ENCODE measurements around the gene NT5C3A. TPM values are rescaled to one million over a fixed set of nuclear protein-coding genes. Genes with fewer than 3 reads are reported as not detected.

NT5C3A gene
- total RNA-seq, result 9.7 to 15.6 TPM (median 14.5 TPM) in 3 replicates
- long read RNA-seq, transcript NT5C3A-204 (10 exons, 1,759 nt), result minor isoform, 11 of 36 reads
- long read RNA-seq, transcript NT5C3A-201 (9 exons, 1,704 nt), result major isoform, 15 of 36 reads
- long read RNA-seq, partial matches to known transcripts, result 3 of 36 reads
- long read RNA-seq, other reads (novel, unspliced or antisense), result 7 of 36 reads

DNA sequence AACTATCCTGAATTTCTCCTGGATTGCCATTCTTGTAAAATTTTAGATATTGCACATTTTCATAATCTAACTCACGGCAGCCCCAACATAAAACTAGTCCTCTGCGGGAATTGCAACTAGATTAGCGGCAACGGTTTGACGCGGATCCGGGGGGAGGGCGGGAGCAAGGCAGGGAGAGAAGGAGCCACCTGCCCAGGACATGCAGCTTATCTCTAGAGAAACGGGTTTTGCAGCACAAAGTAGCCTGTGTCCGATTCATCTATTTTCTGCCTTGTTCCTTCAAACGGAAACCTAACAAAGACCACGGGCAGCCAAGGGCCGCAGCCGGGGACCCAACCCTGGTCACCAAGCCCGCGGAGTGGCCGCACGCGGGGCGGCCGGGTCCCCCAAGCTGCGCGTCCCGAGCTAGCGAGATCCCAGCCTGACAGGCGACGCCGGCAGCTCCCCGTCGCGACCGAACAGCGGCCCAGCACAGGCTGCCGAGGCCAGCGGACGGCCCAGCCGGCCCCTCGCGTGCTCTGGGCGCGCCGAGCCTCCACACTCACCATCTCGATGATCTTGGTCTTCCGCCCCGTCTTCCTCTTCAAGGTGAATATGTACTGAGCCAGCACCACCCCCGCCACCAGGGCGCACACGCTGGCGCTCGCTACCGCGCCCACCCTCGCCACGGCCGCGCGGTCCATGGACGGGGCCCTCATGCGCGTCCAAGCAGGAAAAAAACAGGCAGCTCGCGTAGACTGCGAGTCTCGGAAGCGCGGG lies at the start of gene NT5C3A:
Gene NT5C3A (minus strand): TSS at position 754 of the 759 bp plus-strand sequence. CDS start 71 bp downstream, at position 683.
- peak; percentile 81 for DNase-seq (ENCODE audit: low spot score)
- H3K27me3 Mint-ChIP-seq (ENCODE audit: low read depth), result no peaks in the 10 kb centered on the region
- peaks cover 14% of the 10 kb centered on the region for H3K36me3 Mint-ChIP-seq (ENCODE audit: low read depth)
- TF ChIP-seq, protein P1, sequence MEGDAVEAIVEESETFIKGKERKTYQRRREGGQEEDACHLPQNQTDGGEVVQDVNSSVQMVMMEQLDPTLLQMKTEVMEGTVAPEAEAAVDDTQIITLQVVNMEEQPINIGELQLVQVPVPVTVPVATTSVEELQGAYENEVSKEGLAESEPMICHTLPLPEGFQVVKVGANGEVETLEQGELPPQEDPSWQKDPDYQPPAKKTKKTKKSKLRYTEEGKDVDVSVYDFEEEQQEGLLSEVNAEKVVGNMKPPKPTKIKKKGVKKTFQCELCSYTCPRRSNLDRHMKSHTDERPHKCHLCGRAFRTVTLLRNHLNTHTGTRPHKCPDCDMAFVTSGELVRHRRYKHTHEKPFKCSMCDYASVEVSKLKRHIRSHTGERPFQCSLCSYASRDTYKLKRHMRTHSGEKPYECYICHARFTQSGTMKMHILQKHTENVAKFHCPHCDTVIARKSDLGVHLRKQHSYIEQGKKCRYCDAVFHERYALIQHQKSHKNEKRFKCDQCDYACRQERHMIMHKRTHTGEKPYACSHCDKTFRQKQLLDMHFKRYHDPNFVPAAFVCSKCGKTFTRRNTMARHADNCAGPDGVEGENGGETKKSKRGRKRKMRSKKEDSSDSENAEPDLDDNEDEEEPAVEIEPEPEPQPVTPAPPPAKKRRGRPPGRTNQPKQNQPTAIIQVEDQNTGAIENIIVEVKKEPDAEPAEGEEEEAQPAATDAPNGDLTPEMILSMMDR (IDR thresholded peaks at IDR 0.05), result peak; percentile 29
- peak within 1 kb of the TSS; percentile 98 for H3K4me3 Mint-ChIP-seq (ENCODE audit: unreplicated experiment)
- peak within 1 kb of the TSS; percentile 95 for H3K27ac Mint-ChIP-seq (ENCODE audit: unreplicated experiment)
- peaks cover 44% of the 10 kb centered on the region for H3K4me1 Mint-ChIP-seq (ENCODE audit: low read depth)
- H3K9me3 Mint-ChIP-seq (ENCODE audit: low read depth), result peaks cover 24% of the 10 kb centered on the region

DNA sequence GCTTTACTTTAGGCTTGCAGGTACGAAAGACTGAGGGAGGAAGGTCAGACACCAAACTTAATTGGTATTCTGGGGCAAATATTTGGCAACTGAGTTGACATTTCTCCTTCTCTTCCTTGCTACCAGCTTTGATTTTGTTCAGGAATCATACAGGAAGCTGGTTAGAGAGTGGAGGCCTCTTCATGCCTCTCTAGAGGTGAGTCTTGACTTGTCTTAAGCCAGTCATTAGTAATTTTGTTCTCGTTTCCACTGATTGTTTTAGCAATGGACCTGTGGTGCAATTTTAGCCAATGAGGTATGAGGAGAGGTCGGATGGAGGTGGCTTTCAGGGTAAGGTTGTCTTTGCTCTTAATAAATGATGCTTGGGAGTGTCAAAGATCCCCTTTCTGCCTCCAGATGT lies 49.0 kb upstream of the NT5C3A start:
- DNase-seq (ENCODE audit: low spot score), result no peak
- Mint-ChIP-seq H3K27me3 (ENCODE audit: low read depth) (peaks cover 6% of the 10 kb centered on the region), H3K4me1 (ENCODE audit: low read depth) (peaks cover 25% of the 10 kb centered on the region), H3K9me3 (ENCODE audit: low read depth) (no peaks in the 10 kb centered on the region), H3K36me3 (ENCODE audit: low read depth) (no peaks in the 10 kb centered on the region), H3K4me3 (ENCODE audit: unreplicated experiment) (no peak overlapping the region), H3K27ac (ENCODE audit: unreplicated experiment) (no peak overlapping the region)
- TF ChIP-seq, protein P1 (IDR thresholded peaks at IDR 0.05), result no peak

DNA sequence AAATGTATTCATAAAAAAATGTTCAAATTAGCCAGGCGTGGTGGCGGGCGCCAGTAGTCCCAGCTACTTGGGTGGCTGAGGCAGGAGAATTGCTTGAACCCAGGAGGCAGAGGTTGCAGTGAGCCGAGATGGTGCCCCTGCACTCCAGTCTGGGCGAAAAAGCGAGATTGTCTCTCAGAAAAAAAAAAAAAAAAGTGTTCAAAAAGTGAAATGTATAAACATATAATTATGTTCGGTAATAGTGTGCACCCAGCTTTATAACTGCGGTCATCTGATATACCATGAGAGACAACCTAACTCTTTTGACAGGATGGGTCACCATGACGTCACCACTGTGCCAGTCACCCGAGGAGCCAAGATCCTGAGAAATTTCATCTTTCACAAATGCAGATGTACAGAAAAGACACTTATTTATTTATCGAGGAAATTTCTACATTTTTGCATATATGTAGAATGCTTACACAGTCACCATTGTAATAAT lies 47.2 kb upstream of the NT5C3A start:
- peak overlapping the region; percentile 20 for H3K27ac Mint-ChIP-seq (ENCODE audit: unreplicated experiment)
- H3K4me3 Mint-ChIP-seq (ENCODE audit: unreplicated experiment), result peak overlapping the region; percentile 68
- DNase-seq (ENCODE audit: low spot score), result no peak
- H3K9me3 Mint-ChIP-seq (ENCODE audit: low read depth), result no peaks in the 10 kb centered on the region
- TF ChIP-seq, protein P1 (IDR thresholded peaks at IDR 0.05), result peak; percentile 54
- H3K27me3 Mint-ChIP-seq (ENCODE audit: low read depth), result no peaks in the 10 kb centered on the region
- peaks cover 39% of the 10 kb centered on the region for H3K4me1 Mint-ChIP-seq (ENCODE audit: low read depth)
- no peaks in the 10 kb centered on the region for H3K36me3 Mint-ChIP-seq (ENCODE audit: low read depth)

DNA sequence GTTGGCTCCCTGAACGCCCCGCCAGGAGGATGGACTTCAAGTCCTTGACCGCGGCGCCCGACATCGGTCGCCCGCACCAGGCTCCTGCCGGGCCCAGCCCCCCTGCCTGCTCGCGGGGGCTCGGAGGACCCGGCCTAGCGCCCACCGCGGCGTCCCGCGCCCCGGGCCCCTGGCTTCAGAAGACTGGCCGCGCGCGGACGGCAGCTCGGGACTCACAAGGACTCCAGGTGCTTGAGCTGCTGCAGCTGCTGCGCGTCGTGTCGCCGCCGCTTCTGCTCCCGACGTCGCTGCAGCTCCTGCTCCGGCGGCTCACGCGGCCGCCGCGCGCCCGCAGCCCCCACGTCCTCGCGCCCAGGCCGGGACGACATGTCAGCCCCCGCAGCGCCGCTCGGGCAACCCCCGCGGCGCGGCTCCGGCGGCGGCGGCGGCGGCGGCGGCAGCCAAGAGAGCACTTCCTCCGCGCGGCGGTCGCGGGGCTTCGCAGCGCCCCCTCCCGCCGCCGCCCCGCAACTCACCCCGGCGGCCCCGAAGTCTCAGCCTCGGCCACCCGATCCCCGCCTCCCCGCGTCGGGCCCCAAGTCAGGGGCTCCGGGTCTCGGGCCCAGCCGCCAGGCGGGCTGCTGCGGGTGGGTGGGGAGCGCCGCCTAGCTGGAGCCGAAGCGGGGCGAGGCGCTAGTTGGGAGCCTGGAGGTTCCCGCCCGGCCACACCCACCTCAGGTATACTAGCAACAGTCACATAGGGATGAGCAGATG lies 46.6 kb upstream of the NT5C3A start, which contains the start of gene RP9:
Gene RP9 (minus strand): TSS at position 400 of the 753 bp plus-strand sequence. CDS start 32 bp downstream, at position 368.
- Mint-ChIP-seq H3K4me3 (ENCODE audit: unreplicated experiment) (peak within 1 kb of the TSS; percentile 94), H3K27me3 (ENCODE audit: low read depth) (no peaks in the 10 kb centered on the region), H3K9me3 (ENCODE audit: low read depth) (no peaks in the 10 kb centered on the region), H3K4me1 (ENCODE audit: low read depth) (peaks cover 39% of the 10 kb centered on the region), H3K36me3 (ENCODE audit: low read depth) (no peaks in the 10 kb centered on the region), H3K27ac (ENCODE audit: unreplicated experiment) (peak within 1 kb of the TSS; percentile 90)
- no peak for DNase-seq (ENCODE audit: low spot score)
- TF ChIP-seq, protein P1 (IDR thresholded peaks at IDR 0.05), result peak; percentile 79

DNA sequence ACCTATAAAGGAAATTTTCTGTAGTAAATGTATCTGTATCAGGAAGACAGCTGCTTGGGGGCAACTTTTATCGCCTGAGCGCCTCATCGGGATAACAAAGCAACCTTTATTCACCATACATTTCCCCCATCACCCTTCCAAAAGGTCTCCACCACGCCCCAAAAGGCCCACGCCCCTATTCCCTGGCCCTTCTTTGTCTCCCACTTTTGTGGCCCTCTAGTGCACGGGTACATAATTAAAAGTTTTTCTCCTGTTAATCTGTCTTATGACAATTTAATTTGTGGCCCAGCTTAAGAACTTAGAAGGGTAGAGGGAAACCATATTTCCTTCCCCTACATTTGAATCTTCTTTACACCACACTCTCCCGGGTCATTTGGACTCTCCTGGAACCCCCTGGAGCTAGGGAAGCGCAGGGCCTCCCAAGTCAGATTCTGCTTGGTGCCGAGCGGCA lies 46.0 kb upstream of the NT5C3A start:
- Mint-ChIP-seq H3K9me3 (ENCODE audit: low read depth) (no peaks in the 10 kb centered on the region), H3K27me3 (ENCODE audit: low read depth) (no peaks in the 10 kb centered on the region), H3K36me3 (ENCODE audit: low read depth) (no peaks in the 10 kb centered on the region), H3K4me1 (ENCODE audit: low read depth) (peaks cover 39% of the 10 kb centered on the region), H3K4me3 (ENCODE audit: unreplicated experiment) (peak overlapping the region; percentile 94), H3K27ac (ENCODE audit: unreplicated experiment) (peak overlapping the region; percentile 90)
- TF ChIP-seq, protein P1 (IDR thresholded peaks at IDR 0.05), result no peak
- no peak for DNase-seq (ENCODE audit: low spot score)
